ENCODE measurements around the gene SLU7.

SLU7 gene

GRCh38 chr5:160380041-160380440, 38.8 kb downstream of the SLU7 start:
- no peak overlapping the region for H3K4me3 ChIP-seq (ENCODE audit: low read depth, low read length)
- no peak for TF ChIP-seq CTCF (IDR thresholded peaks at IDR 0.05; ENCODE audit: low read depth, low read length)
- in situ Hi-C loops (cut with HindIII; ENCODE audit: low sequenced_read_pairs), result no loop called here

GRCh38 chr5:160379511-160379910, 39.4 kb downstream of the SLU7 start:
- no peak overlapping the region for H3K4me3 ChIP-seq (ENCODE audit: low read depth, low read length)
- in situ Hi-C loops (cut with HindIII; ENCODE audit: low sequenced_read_pairs), result no loop called here
- no peak for DNase-seq (ENCODE audit: low read depth, low spot score)
- no peak for TF ChIP-seq CTCF (IDR thresholded peaks at IDR 0.05; ENCODE audit: low read depth, low read length)

More at GRCh38 chr5:160380041-160380440, 38.8 kb downstream of the SLU7 start:
- DNase-seq (ENCODE audit: low read depth, low spot score), result no peak

DNA sequence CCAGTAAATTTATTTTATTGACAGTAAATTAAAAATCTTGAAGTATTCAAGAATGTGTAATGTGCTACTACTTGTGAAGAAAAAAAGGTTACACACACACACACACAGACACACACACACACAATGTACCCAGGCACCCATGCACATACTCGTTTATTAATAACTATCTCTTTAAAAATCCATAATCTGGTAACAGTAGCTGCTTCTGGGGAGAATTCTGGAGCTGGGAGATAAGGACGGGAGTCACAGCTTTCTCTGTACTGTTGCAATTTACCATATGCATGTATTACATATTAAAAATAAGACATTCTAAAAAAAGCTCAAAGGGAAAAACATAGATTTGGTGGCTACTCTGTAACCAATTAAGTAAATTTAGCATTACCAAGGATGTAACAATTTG, 40.6 kb downstream of the SLU7 start:
- TF ChIP-seq CTCF (IDR thresholded peaks at IDR 0.05; ENCODE audit: low read depth, low read length), result no peak
- in situ Hi-C loops (cut with HindIII; ENCODE audit: low sequenced_read_pairs), result no loop called here
- no peak overlapping the region for H3K4me3 ChIP-seq (ENCODE audit: low read depth, low read length)
- no peak for DNase-seq (ENCODE audit: low read depth, low spot score)

DNA sequence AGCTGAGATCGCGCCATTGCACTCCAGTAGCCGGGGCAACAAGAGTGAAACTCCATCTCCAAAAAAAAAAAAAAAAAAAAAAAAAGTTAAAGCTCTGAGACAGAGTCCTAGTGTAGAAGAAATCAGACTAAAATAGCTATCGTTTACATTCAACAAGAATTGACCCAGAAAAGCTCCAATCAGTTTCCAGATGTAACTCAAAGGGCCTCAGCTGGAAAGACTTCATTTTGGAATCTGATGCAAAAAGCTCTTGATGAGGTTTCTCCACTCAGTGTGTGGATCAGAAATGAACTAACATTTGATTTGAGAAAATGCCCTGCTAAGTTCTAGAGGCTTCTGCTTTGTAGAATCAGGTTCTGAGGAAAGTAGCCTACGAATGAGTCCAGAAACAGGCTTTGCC, 41.2 kb downstream of the SLU7 start:
- no peak for TF ChIP-seq CTCF (IDR thresholded peaks at IDR 0.05; ENCODE audit: low read depth, low read length)
- DNase-seq (ENCODE audit: low read depth, low spot score), result no peak
- in situ Hi-C loops (cut with HindIII; ENCODE audit: low sequenced_read_pairs), result no loop called here
- no peak overlapping the region for H3K4me3 ChIP-seq (ENCODE audit: low read depth, low read length)

- no peak for TF ChIP-seq CTCF (IDR thresholded peaks at IDR 0.05; ENCODE audit: low read depth, low read length)
Observed at GRCh38 chr5:160376416-160376815, 42.5 kb downstream of the SLU7 start.

GRCh38 chr5:160375701-160376100, 43.2 kb downstream of the SLU7 start:
- H3K4me3 ChIP-seq (ENCODE audit: low read depth, low read length), result no peak overlapping the region
- in situ Hi-C loops (cut with HindIII; ENCODE audit: low sequenced_read_pairs), result no loop called here
- DNase-seq (ENCODE audit: low read depth, low spot score), result no peak
- no peak for TF ChIP-seq CTCF (IDR thresholded peaks at IDR 0.05; ENCODE audit: low read depth, low read length)

More at GRCh38 chr5:160376416-160376815, 42.5 kb downstream of the SLU7 start:
- in situ Hi-C loops (cut with HindIII; ENCODE audit: low sequenced_read_pairs), result no loop called here
- DNase-seq (ENCODE audit: low read depth, low spot score), result no peak
- no peak overlapping the region for H3K4me3 ChIP-seq (ENCODE audit: low read depth, low read length)

DNA sequence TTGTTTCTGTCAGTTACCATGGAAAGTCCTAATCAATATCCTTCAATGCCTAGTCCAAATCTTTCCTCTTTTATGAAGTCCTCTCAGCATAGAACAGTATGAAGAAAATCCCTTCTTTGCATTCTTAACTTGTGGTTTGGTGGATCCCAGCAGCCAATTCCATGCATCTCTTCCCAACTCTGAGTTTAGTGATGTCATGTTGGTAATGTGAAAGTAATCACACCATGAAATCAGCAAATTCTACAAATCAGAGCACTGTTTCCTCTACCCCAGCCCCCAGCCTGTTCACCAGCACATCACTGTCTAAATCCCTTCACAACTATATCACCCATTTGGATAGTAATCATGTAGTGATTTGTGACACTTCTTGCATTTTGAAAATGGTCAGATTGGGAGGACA, 43.7 kb downstream of the SLU7 start:
- DNase-seq (ENCODE audit: low read depth, low spot score), result peak; percentile 15
- no peak overlapping the region for H3K4me3 ChIP-seq (ENCODE audit: low read depth, low read length)
- in situ Hi-C loops (cut with HindIII; ENCODE audit: low sequenced_read_pairs), result no loop called here
- TF ChIP-seq CTCF (IDR thresholded peaks at IDR 0.05; ENCODE audit: low read depth, low read length), result no peak

All from astrocyte of the spinal cord (primary cell).